Lung (tissue), 12 donors: ENCODE measurements around the gene IBTK. TPM values are rescaled to one million over a fixed set of nuclear protein-coding genes. Genes with fewer than 3 reads are reported as not detected.
A peak's percentile ranks its signal among the peaks of the same experiment; 100 is the strongest.

Source experiments
- ATAC-seq: fragments of 200-7000 bp; cut with Tn5 transposase; one replicate; pipeline ENCODE4 v1.9.1; 2020; ENCODE audit warnings: moderate number of reproducible peaks; ENCODE audit not compliant: insufficient read depth, low FRiP score
- DNase-seq, 3 donors: peaks; one replicate each; pipeline ENCODE4 v3.0.0-alpha.2; 2013 to 2017
- H3K27ac ChIP-seq, 2 donors: one replicate each; pipeline ENCODE4 v1.5.1; 2013; ENCODE audit warnings: mild to moderate bottlenecking in 2 of 2, moderate library complexity in 2 of 2, control low read depth in 1 of 2, inconsistent platforms in 1 of 2, low read depth in 1 of 2, low read length in 1 of 2
- H3K27me3 ChIP-seq, 3 donors: one replicate each; pipeline ENCODE4 v1.5.1; 2013; ENCODE audit warnings: low read length in 2 of 3; ENCODE audit not compliant: control insufficient read depth in 3 of 3, insufficient read depth in 3 of 3
- H3K36me3 ChIP-seq, 4 donors: one replicate each; pipeline ENCODE4 v1.5.1; 2013; ENCODE audit warnings: low read length in 4 of 4, mild to moderate bottlenecking in 1 of 4, moderate library complexity in 1 of 4; ENCODE audit not compliant: control insufficient read depth in 4 of 4, insufficient read depth in 4 of 4
- H3K4me1 ChIP-seq, 5 donors: one replicate each; pipeline ENCODE4 v1.5.1; 2013; ENCODE audit warnings: low read length in 5 of 5, mild to moderate bottlenecking in 2 of 5, moderate library complexity in 1 of 5; ENCODE audit not compliant: control insufficient read depth in 5 of 5, insufficient read depth in 5 of 5
- H3K4me3 ChIP-seq: one replicate; pipeline ENCODE4 v1.5.1; 2013; ENCODE audit warnings: mild to moderate bottlenecking, control low read depth, moderate library complexity
- H3K9ac ChIP-seq, 2 donors: one replicate each; pipeline ENCODE4 v1.5.1; 2013; ENCODE audit warnings: low read length in 2 of 2, control low read depth in 1 of 2; ENCODE audit not compliant: insufficient read depth in 1 of 2
- H3K9me3 ChIP-seq, 4 donors: one replicate each; pipeline ENCODE4 v1.5.1; 2013; ENCODE audit warnings: low read length in 3 of 4, mild to moderate bottlenecking in 1 of 4, moderate library complexity in 1 of 4; ENCODE audit not compliant: control insufficient read depth in 4 of 4, insufficient read depth in 3 of 4
- WGBS, 2 donors: extraction: QIAGEN DNeasy Blood & Tissue Kit; methylation state at CpG; one replicate each; pipeline ENCODE4 v1.1.7; 2013; 5-methylcytosine and 5-hydroxymethylcytosine counted together
- polyA plus RNA-seq, 2 donors: library from polyadenylated mRNA; stranded (reverse); fragments of 200-250 nt; gene quantifications; one replicate each; pipeline ENCODE4 v1.2.1, GENCODE V29; 2013
- total RNA-seq, 2 donors: library from RNA; depleted of rRNA in 1 of 2; stranded (reverse); fragments of >200 nt in 1 of 2; gene quantifications; one replicate each; pipeline ENCODE4 v1.2.1, GENCODE V29; 2014 to 2021
- TF ChIP-seq, protein P1 (sequence below): IDR thresholded peaks from 2 replicates; pipeline ENCODE4 v1.5.1; 2012; ENCODE audit warnings: mild to moderate bottlenecking; ENCODE audit errors: control extremely low read depth, extremely low read depth
- donor health status: control.
- donor health status: control.
- donor health status: Bipolar disorder and iron deficiency.
- donor health status: healthy.
- donor health status: DM: yes; HTN: yes; CAD: no.

IBTK gene
- total and polyA plus RNA-seq, 4 donors = 17.7 to 47.2 (median 27.1) TPM

DNA sequence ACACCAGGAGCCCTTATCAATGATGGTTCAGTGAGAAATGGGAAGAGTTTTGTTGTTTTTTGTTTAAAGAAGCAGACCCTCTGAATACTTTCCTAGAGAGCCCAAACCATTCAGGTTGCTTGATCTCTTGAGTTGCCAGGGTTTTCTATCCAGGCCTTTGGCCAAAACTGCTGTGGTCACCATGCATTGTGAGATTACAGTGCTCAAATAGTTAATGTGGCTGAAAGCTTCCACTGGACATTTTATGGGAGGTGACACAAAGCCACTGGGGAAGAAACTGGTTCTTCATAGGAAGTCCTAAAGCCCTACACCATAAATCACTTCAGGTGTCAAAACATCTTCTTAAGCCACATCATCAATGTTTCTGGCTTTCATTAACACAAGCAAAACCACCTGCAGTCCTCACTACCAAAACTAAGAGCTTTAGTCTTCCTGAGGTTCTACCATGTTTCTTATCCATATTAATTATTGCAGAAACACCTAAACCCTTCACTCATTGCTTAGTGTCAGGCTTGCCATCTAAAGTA is 101.6 kb downstream of the IBTK start:
- DNase-seq = no peak
- H3K36me3 ChIP-seq = no peaks in the 10 kb centered on the region
- H3K4me3 ChIP-seq = no peak overlapping the region
- no peaks in the 10 kb centered on the region for H3K9me3 ChIP-seq
- H3K9ac ChIP-seq = no peak overlapping the region
- no peaks in the 10 kb centered on the region for H3K27me3 ChIP-seq
- ATAC-seq = no peak
- peaks cover 0 to 7% (median 0%) of the 10 kb centered on the region in 5 donors for H3K4me1 ChIP-seq
- TF ChIP-seq, protein P1, sequence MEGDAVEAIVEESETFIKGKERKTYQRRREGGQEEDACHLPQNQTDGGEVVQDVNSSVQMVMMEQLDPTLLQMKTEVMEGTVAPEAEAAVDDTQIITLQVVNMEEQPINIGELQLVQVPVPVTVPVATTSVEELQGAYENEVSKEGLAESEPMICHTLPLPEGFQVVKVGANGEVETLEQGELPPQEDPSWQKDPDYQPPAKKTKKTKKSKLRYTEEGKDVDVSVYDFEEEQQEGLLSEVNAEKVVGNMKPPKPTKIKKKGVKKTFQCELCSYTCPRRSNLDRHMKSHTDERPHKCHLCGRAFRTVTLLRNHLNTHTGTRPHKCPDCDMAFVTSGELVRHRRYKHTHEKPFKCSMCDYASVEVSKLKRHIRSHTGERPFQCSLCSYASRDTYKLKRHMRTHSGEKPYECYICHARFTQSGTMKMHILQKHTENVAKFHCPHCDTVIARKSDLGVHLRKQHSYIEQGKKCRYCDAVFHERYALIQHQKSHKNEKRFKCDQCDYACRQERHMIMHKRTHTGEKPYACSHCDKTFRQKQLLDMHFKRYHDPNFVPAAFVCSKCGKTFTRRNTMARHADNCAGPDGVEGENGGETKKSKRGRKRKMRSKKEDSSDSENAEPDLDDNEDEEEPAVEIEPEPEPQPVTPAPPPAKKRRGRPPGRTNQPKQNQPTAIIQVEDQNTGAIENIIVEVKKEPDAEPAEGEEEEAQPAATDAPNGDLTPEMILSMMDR = no peak
- peak overlapping the region in 1 of 2 donors; percentile 87 for H3K27ac ChIP-seq

DNA sequence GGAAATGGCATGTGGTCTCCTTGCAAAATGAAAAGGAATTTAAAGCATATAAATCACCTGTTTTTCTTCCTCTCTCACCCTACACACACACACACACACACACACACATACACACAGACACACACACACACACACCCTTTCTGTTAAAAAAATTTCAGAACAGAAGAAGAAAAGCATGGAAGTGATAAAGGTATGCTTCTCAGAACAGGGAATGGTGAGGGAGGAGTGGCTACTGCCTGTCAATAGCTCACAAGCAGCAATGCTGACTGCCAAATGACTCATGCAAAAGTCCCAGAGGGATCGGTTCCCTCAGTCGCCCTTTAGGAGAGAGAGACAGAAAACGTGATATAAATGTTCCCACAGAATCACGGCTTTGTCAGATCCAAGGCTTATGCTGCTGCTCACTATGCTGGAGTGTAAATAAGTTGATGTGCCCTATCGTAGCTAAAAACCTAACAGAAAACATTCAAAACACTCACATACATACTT is 102.6 kb downstream of the IBTK start:
- 53 to 68% methylated on average over 5 of the region's 5 CpGs for WGBS, 2 donors
- H3K4me1 ChIP-seq = peaks cover 0 to 7% (median 0%) of the 10 kb centered on the region in 5 donors
- H3K27ac ChIP-seq = peak overlapping the region in 1 of 2 donors; percentile 87
- ATAC-seq = peak; percentile 67
- H3K27me3 ChIP-seq = no peaks in the 10 kb centered on the region
- no peak overlapping the region for H3K4me3 ChIP-seq
- no peaks in the 10 kb centered on the region for H3K9me3 ChIP-seq
- TF ChIP-seq, protein P1 = no peak
- peak in 1 of 3 donors; percentile 7 for DNase-seq
- H3K36me3 ChIP-seq = no peaks in the 10 kb centered on the region
- no peak overlapping the region for H3K9ac ChIP-seq

DNA sequence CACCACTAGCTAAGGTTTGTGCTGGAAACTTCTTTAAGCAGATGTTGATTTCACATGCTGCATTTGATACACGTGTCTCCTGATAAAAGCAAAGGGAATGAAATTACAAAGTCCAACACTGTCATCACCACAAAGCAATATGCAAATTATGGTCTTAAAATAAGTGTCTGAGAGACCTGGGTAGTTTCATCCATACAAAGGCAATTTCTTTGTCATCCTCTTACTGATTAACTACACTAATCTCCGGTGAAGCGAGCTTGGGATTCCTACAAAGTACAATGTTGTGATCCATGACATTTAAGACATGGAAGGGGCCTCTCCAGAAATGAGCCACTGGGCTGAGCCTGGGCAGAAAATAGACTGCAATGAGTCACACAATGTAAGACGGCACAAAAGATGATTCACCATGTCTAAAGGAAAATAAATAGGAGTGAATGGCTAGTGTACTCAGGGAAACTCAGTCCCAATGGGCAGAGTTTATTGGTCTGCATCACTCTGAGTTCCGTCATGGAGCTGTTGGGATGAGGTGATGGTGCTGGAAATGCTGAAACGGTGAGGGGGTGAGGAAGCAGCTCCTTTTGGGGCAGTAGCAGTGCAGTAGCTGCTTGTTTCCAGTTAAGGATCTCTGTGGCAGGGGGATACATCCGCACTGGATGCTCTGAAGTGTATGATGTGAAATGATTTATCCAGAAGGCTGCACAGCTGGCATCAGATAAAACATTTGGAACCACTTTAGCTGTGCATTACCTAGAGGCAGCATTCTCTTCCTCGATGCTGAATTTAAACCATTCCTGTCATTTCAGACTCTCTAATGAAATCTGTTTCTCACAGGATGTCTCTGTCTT is 103.3 kb downstream of the IBTK start:
- peaks cover 0 to 7% (median 0%) of the 10 kb centered on the region in 5 donors for H3K4me1 ChIP-seq
- H3K9ac ChIP-seq = no peak overlapping the region
- 68 to 73% methylated on average over 8 of the region's 8 CpGs for WGBS, 2 donors
- no peaks in the 10 kb centered on the region for H3K9me3 ChIP-seq
- peak; percentile 45 for ATAC-seq
- TF ChIP-seq, protein P1 = no peak
- H3K27me3 ChIP-seq = no peaks in the 10 kb centered on the region
- no peak for DNase-seq
- peak overlapping the region in 1 of 2 donors; percentile 88 for H3K27ac ChIP-seq
- no peaks in the 10 kb centered on the region for H3K36me3 ChIP-seq
- H3K4me3 ChIP-seq = no peak overlapping the region
